Adrenal gland (tissue), 5 donors: Measurements from ENCODE around the gene ACTA2.

Experiments
- POLR2A ChIP-seq, 2 donors: fragments of 450-650 bp; IDR thresholded peaks; one replicate each; pipeline ENCODE4 v1.6.1; 2017; ENCODE audit warnings: antibody characterized with exemption in 2 of 2, mild to moderate bottlenecking in 2 of 2, moderate library complexity in 1 of 2
- TF ChIP-seq, protein P1 (sequence below), 6 experiments: fragments of 450-650 bp in 4 of 6; fragments of 200-600 bp in 2 of 6; sonication (generic) in 1 of 6; IDR thresholded peaks; 1 replicate in 5 of 6; 2 replicates in 1 of 6; pipeline versions ENCODE4 v1.5.1 to v1.8.0; 2016 to 2021; ENCODE audit warnings: antibody characterized with exemption in 6 of 6, mild to moderate bottlenecking in 2 of 6, moderate library complexity in 1 of 6
- donor health status: DM: no; HTN: no; CAD: no.

DNA sequence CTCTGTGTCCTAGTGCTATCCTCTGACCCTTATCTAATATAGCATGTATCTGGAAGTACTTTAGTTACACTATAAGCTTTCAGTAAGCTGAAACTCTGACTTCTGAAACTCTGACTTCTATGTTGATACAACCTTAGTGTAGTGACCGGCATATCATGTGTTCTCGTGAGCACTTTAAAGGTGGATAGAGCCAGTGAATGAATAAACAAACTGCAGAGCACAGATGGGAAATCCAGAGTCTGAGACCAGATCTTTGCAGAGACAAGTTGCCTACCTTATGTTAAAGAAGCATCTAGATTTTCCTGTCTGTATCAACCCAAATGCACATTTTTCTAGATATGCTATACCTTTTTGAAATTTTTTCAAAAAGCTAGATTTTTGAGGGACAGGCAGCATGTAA is 3.5 kb downstream of the ACTA2 start:
- TF ChIP-seq, protein P1, sequence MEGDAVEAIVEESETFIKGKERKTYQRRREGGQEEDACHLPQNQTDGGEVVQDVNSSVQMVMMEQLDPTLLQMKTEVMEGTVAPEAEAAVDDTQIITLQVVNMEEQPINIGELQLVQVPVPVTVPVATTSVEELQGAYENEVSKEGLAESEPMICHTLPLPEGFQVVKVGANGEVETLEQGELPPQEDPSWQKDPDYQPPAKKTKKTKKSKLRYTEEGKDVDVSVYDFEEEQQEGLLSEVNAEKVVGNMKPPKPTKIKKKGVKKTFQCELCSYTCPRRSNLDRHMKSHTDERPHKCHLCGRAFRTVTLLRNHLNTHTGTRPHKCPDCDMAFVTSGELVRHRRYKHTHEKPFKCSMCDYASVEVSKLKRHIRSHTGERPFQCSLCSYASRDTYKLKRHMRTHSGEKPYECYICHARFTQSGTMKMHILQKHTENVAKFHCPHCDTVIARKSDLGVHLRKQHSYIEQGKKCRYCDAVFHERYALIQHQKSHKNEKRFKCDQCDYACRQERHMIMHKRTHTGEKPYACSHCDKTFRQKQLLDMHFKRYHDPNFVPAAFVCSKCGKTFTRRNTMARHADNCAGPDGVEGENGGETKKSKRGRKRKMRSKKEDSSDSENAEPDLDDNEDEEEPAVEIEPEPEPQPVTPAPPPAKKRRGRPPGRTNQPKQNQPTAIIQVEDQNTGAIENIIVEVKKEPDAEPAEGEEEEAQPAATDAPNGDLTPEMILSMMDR (IDR thresholded peaks at IDR 0.05) = no peak
- TF ChIP-seq POLR2A (IDR thresholded peaks at IDR 0.05) = no peak
